G401 (cell line): ENCODE measurements around the gene ACSM3. TPM values are rescaled to one million over a fixed set of nuclear protein-coding genes. Genes with fewer than 3 reads are reported as not detected.
A peak's percentile ranks its signal among the peaks of the same experiment; 100 is the strongest.
"Not testable (repeated sequence)": the region's sequence is repeated elsewhere in the genome, so short reads cannot be mapped to it uniquely, and the experiment has no call there.

Source experiments
- DNase-seq: peaks from one replicate; pipeline ENCODE4 v3.0.0-alpha.2; 2015; ENCODE audit warnings: low spot score
- in situ Hi-C: cut with HindIII; loops from 2 replicates; pipeline ENCODE4 v1.10.0; 2016; ENCODE audit warnings: low sequenced_read_pairs, mixed read lengths
- total RNA-seq: library from RNA; depleted of rRNA; stranded (reverse); fragments of >200 nt; shearing (Covaris generic); gene quantifications from 2 replicates; pipeline ENCODE4 v1.2.3, GENCODE V29; 2014; rRNA removed

The ACSM3 gene, protein sequence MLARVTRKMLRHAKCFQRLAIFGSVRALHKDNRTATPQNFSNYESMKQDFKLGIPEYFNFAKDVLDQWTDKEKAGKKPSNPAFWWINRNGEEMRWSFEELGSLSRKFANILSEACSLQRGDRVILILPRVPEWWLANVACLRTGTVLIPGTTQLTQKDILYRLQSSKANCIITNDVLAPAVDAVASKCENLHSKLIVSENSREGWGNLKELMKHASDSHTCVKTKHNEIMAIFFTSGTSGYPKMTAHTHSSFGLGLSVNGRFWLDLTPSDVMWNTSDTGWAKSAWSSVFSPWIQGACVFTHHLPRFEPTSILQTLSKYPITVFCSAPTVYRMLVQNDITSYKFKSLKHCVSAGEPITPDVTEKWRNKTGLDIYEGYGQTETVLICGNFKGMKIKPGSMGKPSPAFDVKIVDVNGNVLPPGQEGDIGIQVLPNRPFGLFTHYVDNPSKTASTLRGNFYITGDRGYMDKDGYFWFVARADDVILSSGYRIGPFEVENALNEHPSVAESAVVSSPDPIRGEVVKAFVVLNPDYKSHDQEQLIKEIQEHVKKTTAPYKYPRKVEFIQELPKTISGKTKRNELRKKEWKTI
- total RNA-seq, result 0.78 TPM in 1 of 2 replicates, not detected in the other

GRCh38 chr16:20763461-20764232 lies at the start of gene ACSM3:
TSS of gene ACSM3 (plus strand) at chr16:20764014. CDS start at chr16:20770035, 6,021 bp downstream.
- in situ Hi-C loops, result no loop called here
- DNase-seq, result peak; percentile 1

GRCh38 chr16:20717718-20718117 lies 46.1 kb upstream of the ACSM3 start:
- in situ Hi-C loops, DNase-seq: not testable (repeated sequence)

- DNase-seq, result no peak
- in situ Hi-C loops, result no loop called here
Measured at GRCh38 chr16:20720251-20720650, 43.6 kb upstream of the ACSM3 start.

DNA sequence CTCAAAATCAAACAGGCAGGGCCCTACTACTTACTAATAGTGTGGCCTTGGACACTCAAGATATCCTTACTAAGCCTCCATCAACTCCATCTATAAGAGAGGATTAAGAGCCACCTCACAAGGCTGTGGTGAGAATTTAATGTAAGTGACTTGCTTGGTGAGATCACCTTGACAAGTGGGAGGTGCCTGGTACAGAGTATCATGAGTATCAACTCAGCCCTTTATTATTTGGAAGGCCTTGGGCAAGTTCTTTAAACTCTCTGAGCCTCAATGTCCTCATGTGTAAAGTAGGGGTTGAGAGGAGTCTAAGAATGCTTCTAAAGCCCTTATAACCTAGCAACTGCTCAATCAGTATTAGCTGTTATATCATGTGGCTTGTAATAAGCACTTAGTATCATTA lies 37.2 kb upstream of the ACSM3 start:
- in situ Hi-C loops, result no loop called here
- DNase-seq, result no peak

DNA sequence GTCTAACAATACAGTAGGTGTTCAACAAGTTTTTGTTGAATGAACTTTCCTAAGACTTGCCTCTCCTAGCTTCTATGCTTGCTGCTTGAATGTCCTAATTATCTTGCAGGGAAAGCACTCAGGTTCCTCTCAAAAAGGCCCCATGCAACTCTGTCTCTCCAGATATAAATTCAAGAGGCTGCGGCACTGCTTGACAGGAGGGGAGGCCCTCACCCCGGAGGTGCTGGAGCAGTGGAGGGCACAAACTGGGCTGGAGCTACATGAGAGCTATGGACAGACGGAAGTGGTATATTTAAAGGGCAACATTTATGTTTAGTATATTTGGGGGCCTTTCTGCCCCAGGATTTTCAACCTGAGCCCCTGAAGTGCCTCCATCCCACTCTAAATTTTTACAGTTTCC lies 36.6 kb upstream of the ACSM3 start:
- in situ Hi-C loops, result no loop called here
- DNase-seq, result no peak

GRCh38 chr16:20729141-20729540 lies 34.7 kb upstream of the ACSM3 start:
- no peak for DNase-seq
- in situ Hi-C loops, result no loop called here

DNA sequence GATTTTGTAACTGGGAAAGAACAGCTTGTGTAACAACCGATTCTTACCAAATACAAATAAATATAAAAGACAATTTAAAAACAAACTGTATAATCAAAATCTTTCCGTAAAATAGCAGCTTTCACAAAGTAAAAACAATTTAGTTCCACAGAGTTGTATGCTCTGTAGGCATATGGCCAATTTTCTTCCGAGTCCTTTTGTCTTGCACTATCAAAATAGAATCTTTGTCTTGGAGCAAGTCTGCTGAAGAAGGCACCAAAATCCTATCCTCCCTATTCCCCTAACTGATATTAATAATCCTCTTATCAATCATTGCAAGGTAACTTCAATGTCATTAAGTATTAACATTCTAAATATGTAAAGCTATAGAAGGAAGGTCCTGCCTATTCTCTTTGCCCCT lies 29.8 kb upstream of the ACSM3 start:
- in situ Hi-C loops, result no loop called here
- no peak for DNase-seq

DNA sequence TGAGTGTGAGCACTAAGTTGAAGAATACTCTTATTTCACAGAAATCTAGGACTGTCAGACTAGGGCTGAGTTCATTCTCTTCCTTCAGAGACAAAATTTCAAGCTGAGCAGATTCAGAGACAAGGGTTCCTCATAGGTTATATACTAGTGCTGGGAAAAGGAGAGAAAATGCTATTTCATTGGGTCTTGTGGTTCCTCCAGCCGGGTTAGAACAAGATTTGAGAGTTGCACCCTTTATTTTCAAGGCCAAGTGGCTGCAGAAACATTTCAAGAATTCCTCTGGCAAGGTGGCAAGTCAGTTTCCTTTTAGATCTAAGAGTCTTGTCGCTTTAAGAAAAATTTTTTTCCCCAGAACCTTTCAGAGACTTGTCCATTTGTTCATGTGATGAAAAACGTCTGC lies 29.0 kb upstream of the ACSM3 start:
- in situ Hi-C loops, result no loop called here
- no peak for DNase-seq

- in situ Hi-C loops, result no loop called here
- DNase-seq, result no peak
Measured at GRCh38 chr16:20735490-20735889, 28.3 kb upstream of the ACSM3 start.

GRCh38 chr16:20740007-20740883 lies 23.6 kb upstream of the ACSM3 start:
- no peak for DNase-seq
- in situ Hi-C loops, result no loop called here

- in situ Hi-C loops, result no loop called here
- DNase-seq, result peak; percentile 85
Measured at GRCh38 chr16:20740901-20741521, 22.8 kb upstream of the ACSM3 start.

DNA sequence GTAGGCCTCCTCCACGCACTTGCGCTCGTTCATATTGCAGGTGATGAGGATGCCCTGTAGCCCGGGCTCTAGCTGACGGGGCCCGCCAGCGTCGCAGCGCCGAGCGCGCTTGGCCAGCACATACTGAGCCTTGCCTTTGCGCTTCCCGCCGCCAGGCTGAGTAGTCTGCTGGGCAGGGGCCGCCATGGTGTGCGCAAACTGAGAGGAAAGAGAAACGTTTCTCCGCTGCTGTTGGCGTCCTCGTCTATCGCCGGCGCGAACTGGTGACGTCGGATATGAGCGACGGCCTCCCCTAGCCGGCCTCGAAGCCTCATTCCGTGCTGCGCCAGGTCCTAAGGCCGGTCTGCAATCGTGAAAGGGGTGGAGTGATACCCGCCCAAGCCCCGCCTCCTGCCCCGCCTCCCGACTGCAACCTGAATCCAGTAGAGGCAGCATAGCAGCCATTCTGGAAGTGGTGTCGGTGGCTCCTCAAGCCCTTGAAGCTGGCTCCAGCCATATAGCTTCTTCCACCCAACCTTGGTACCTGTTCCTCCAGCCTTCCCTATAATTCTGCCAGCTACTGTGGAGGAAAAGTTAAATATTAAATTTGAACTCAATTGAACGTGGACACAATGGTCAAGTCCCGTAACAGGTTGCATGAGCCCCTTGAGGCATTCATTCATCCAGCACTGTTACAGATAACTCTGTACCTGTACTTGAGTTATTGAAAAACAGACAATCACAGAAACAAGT lies 22.1 kb upstream of the ACSM3 start, which contains the start of gene THUMPD1:
Gene THUMPD1 (minus strand): TSS at position 265 of the 732 bp plus-strand sequence. CDS start 79 bp downstream, at position 186.
- DNase-seq, result peak; percentile 95
- in situ Hi-C loops, result no loop called here

GRCh38 chr16:20743591-20743990 lies 20.2 kb upstream of the ACSM3 start:
- in situ Hi-C loops, result no loop called here

GRCh38 chr16:20744922-20745440 lies 18.8 kb upstream of the ACSM3 start:
- DNase-seq, result no peak
- in situ Hi-C loops, result no loop called here

More at GRCh38 chr16:20743591-20743990, 20.2 kb upstream of the ACSM3 start:
- DNase-seq, result peak; percentile 64

DNA sequence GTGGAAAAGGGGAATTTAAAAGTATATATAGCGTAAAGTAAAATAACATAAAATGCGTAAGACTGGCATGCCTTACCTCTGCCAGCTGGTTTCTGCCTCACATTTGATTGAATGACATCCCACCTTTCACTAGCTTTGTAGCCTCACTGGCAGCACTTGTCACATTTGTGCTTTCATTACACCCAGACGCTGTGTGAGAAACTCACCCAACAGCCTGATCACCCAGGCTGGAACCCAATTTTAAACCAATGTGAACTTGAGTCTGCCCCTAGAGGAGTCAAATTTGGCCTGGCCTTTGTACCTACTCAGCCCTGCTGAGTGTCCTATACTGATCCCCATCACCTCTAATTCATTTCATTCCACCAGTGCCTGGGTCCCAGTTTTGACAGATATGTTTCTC lies 17.4 kb upstream of the ACSM3 start:
- no peak for DNase-seq
- in situ Hi-C loops, result no loop called here

- no peak for DNase-seq
- in situ Hi-C loops, result no loop called here
Measured at GRCh38 chr16:20747030-20747816, 16.6 kb upstream of the ACSM3 start.

- in situ Hi-C loops, result no loop called here
- no peak for DNase-seq
Measured at GRCh38 chr16:20749474-20749873, 14.3 kb upstream of the ACSM3 start.
